A549 (cell line): ENCODE results near the gene FBXO47. TPM values are rescaled to one million over a fixed set of nuclear protein-coding genes. Genes with fewer than 3 reads are reported as not detected.

Source experiments
- ATAC-seq, 2 experiments: fragments of 200-7000 bp in 1 of 2; fragments of >200 bp in 1 of 2; cut with Nextera tagmentation in 1 of 2; cut with Tn5 transposase in 1 of 2; 3 replicates each; pipeline versions ENCODE4 v1.8.0 to v1.9.1; 2018 to 2020; ENCODE audit warnings: mild to moderate bottlenecking in 1 of 2, moderate library complexity in 1 of 2
- CTCF ChIA-PET: fragments of 300-600 bp; sonication (Branson Sonifier 250); formaldehyde crosslinking; extraction: SDS; loops from one replicate; lab custom pipeline; 2021; ENCODE audit warnings: antibody characterized with exemption, inconsistent platforms; lab: Yijun Ruan, JAX
- POLR2A ChIA-PET: fragments of 350-600 bp; formaldehyde crosslinking; extraction: SDS; loops from one replicate; lab custom pipeline; 2021; ENCODE audit warnings: antibody characterized with exemption, inconsistent platforms; lab: Yijun Ruan, JAX
- DNase-seq, 2 experiments: peaks; one replicate each; pipeline versions ENCODE4 v3.0.0 to v3.0.0-alpha.2; 2011 to 2016; ENCODE audit warnings: low read depth in 1 of 2, low spot score in 1 of 2
- FAIRE-seq: peaks from 2 replicates; lab custom pipeline; 2011; peaks lifted over from hg19 to GRCh38; lab: Jason Lieb, UNC
- H3K27ac ChIP-seq, 2 experiments: fragments of >200 bp; sonication (Bioruptor Twin); formaldehyde crosslinking; 3 replicates each; pipeline ENCODE4 v1.5.1; 2016 to 2017
- H3K4me1 ChIP-seq: fragments of >200 bp; sonication (Bioruptor Twin); formaldehyde crosslinking; 3 replicates; pipeline ENCODE4 v1.6.1; 2016
- H3K4me2 ChIP-seq: fragments of >200 bp; sonication (Bioruptor Twin); formaldehyde crosslinking; 3 replicates; pipeline ENCODE4 v1.6.1; 2016
- H3K4me3 ChIP-seq: fragments of >200 bp; sonication (Bioruptor Twin); formaldehyde crosslinking; 3 replicates; pipeline ENCODE4 v1.5.1; 2016
- H3K9me3 ChIP-seq: fragments of >200 bp; sonication (Bioruptor Twin); formaldehyde crosslinking; 3 replicates; pipeline ENCODE4 v1.6.1; 2016
- CEBPB ChIP-seq, 2 experiments: fragments of >200 bp in 1 of 2; sonication (Bioruptor Twin) in 1 of 2; formaldehyde crosslinking in 1 of 2; IDR thresholded peaks; 2 replicates each; pipeline ENCODE4 v1.6.1; 2012 to 2016
- EHF ChIP-seq: fragments of 250-450 bp; sonication (Bioruptor Pico); IDR thresholded peaks from 2 replicates; pipeline ENCODE4 v1.5.0; 2020; ENCODE audit warnings: mild to moderate bottlenecking
- EHMT2 ChIP-seq: fragments of 200-600 bp; sonication (generic); IDR thresholded peaks from 2 replicates; pipeline ENCODE4 v1.6.1; 2016; ENCODE audit warnings: antibody characterized with exemption, low read depth, mild to moderate bottlenecking, moderate library complexity
- ESRRA ChIP-seq: fragments of 150-350 bp; IDR thresholded peaks from 2 replicates; pipeline ENCODE4 v1.6.1; 2014; ENCODE audit warnings: mild to moderate bottlenecking, low read length, borderline replicate concordance
- FOSL2 ChIP-seq, 2 experiments: fragments of 450-650 bp in 1 of 2; fragments of >200 bp in 1 of 2; sonication (Bioruptor Twin) in 1 of 2; formaldehyde crosslinking; IDR thresholded peaks; 2 replicates each; pipeline versions ENCODE4 v1.5.0 to v1.6.1; 2016 to 2020; ENCODE audit warnings: mild to moderate bottlenecking in 1 of 2, moderate library complexity in 1 of 2
- FOXS1 ChIP-seq: fragments of 250-450 bp; sonication (Bioruptor Pico); IDR thresholded peaks from 2 replicates; pipeline ENCODE4 v1.5.0; 2020; ENCODE audit warnings: mild to moderate bottlenecking, moderate library complexity
- GATA3 ChIP-seq: IDR thresholded peaks from 2 replicates; pipeline ENCODE4 v1.6.1; 2012; ENCODE audit warnings: borderline replicate concordance
- HEYL ChIP-seq: fragments of 250-450 bp; sonication (Bioruptor Pico); IDR thresholded peaks from 2 replicates; pipeline ENCODE4 v1.8.0; 2021; ENCODE audit warnings: mild to moderate bottlenecking, moderate library complexity
- HOXB13 ChIP-seq: fragments of 250-450 bp; sonication (Bioruptor Pico); IDR thresholded peaks from 2 replicates; pipeline ENCODE4 v1.5.0; 2020; ENCODE audit warnings: low read depth, mild to moderate bottlenecking, moderate library complexity
- HOXB5 ChIP-seq: fragments of 250-450 bp; sonication (Bioruptor Pico); IDR thresholded peaks from 2 replicates; pipeline ENCODE4 v1.5.0; 2020; ENCODE audit warnings: mild to moderate bottlenecking, moderate library complexity
- JUN ChIP-seq, 2 experiments: fragments of >200 bp; sonication (Bioruptor Twin); formaldehyde crosslinking; IDR thresholded peaks; 2 replicates in 1 of 2; 3 replicates in 1 of 2; pipeline ENCODE4 v1.6.1; 2016 to 2017
- MAFK ChIP-seq: fragments of 450-650 bp; IDR thresholded peaks from 2 replicates; pipeline ENCODE4 v1.6.1; 2014; ENCODE audit not compliant: partially characterized antibody
- MAZ ChIP-seq: fragments of 150-350 bp; IDR thresholded peaks from 2 replicates; pipeline ENCODE4 v1.6.1; 2014; ENCODE audit warnings: antibody characterized with exemption, low read depth, low read length, borderline replicate concordance
- NFE2L2 ChIP-seq: fragments of 150-350 bp; conservative IDR thresholded peaks from 2 replicates; pipeline ENCODE4 v1.6.1; 2014; ENCODE audit warnings: low read length
- NR3C1 ChIP-seq: fragments of >200 bp; sonication (Bioruptor Twin); formaldehyde crosslinking; IDR thresholded peaks from 3 replicates; pipeline ENCODE4 v1.6.1; 2017
- RFX5 ChIP-seq: fragments of 450-650 bp; IDR thresholded peaks from 2 replicates; pipeline ENCODE4 v1.7.1; 2014; ENCODE audit warnings: antibody characterized with exemption, mild to moderate bottlenecking, moderate library complexity
- RNF2 ChIP-seq: fragments of 200-600 bp; sonication (generic); IDR thresholded peaks from 2 replicates; pipeline ENCODE4 v1.6.1; 2016; ENCODE audit warnings: low read depth, mild to moderate bottlenecking, antibody characterized with exemption, moderate library complexity, borderline replicate concordance
- TFCP2L1 ChIP-seq: fragments of 250-450 bp; sonication (Bioruptor Pico); IDR thresholded peaks from 2 replicates; pipeline ENCODE4 v1.5.0; 2021; ENCODE audit warnings: mild to moderate bottlenecking
- TP53 ChIP-seq: fragments of 250-450 bp; sonication (Bioruptor Pico); IDR thresholded peaks from 2 replicates; pipeline ENCODE4 v1.5.0; 2021; ENCODE audit warnings: mild to moderate bottlenecking, moderate library complexity
- ZC3H11A ChIP-seq: fragments of 450-650 bp; IDR thresholded peaks from 2 replicates; pipeline ENCODE4 v1.6.1; 2014; ENCODE audit warnings: antibody characterized with exemption, mild to moderate bottlenecking
- WGBS: methylation state at CpG from one replicate; pipeline ENCODE4 v1.1.6; 2017; ENCODE audit errors: missing lambda C conversion rate; 5-methylcytosine and 5-hydroxymethylcytosine counted together
- polyA plus RNA-seq, 4 experiments: library from polyadenylated mRNA; depleted of rRNA in 3 of 4; stranded (reverse); fragments of >200 nt; fragmentation: RNase III in 1 of 4; extraction: RNeasy Plus Mini Kit Qiagen cat#74134 plus additional on column Dnase treatment in 1 of 4; gene quantifications; 2 replicates in 3 of 4; 3 replicates in 1 of 4; pipeline ENCODE4 v1.2.3, GENCODE V29; 2011 to 2017
- TF ChIP-seq, protein P1 (sequence below): fragments of 250-450 bp; sonication (Bioruptor Pico); IDR thresholded peaks from 2 replicates; pipeline ENCODE4 v1.5.0; 2020; ENCODE audit warnings: low read depth, mild to moderate bottlenecking, moderate library complexity
- TF ChIP-seq, protein P2 (sequence below): IDR thresholded peaks from 2 replicates; pipeline ENCODE4 v1.6.1; 2012
- TF ChIP-seq, protein P3 (sequence below): fragments of 450-650 bp; IDR thresholded peaks from 2 replicates; pipeline ENCODE4 v1.6.1; 2014; ENCODE audit warnings: antibody characterized with exemption

FBXO47 gene
- polyA plus RNA-seq, 2 of the 4 experiments (the other 2 are of a cell fraction) = 0.04 TPM; not detected in 1

GRCh38 chr17:39015546-39015935 is 48.3 kb upstream of the FBXO47 start (continued):
- TF ChIP-seq TFCP2L1 (CRISPR knock-in tag) (no peak), ESRRA (no peak), NFE2L2 (no peak)
- TF ChIP-seq, protein P1, sequence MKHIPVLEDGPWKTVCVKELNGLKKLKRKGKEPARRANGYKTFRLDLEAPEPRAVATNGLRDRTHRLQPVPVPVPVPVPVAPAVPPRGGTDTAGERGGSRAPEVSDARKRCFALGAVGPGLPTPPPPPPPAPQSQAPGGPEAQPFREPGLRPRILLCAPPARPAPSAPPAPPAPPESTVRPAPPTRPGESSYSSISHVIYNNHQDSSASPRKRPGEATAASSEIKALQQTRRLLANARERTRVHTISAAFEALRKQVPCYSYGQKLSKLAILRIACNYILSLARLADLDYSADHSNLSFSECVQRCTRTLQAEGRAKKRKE (CRISPR knock-in tag) = no peak

- TF ChIP-seq CEBPB (IDR thresholded peaks at IDR 0.05) (peak in 1 of 2 experiments; percentile 67; a peak in 1 of 4 replicates), MAFK (no peak)
- CTCF ChIA-PET = interaction anchor here (0.9 to 2.6 kb wide), 5 partner anchors 14 to 138 kb away, joined by 3 to 12 read pairs (median 4); no protein-coding TSS in a partner anchor
- DNase-seq = peak in 1 of 2 experiments; percentile 46
- Histone ChIP-seq H3K9me3 (no peaks in the 10 kb centered on the region), H3K4me3 (no peak overlapping the region), H3K27ac (peak overlapping the region; percentile 59 to 79), H3K4me1 (peaks cover 18% of the 10 kb centered on the region), H3K4me2 (peak overlapping the region; percentile 26; the same call in 2 of the 3 replicates)
- POLR2A ChIA-PET = no interaction called here
- no peak for FAIRE-seq
- WGBS = 90% methylated on average over 13 of the region's 13 CpGs
- no peak; a peak in 1 of 6 replicates for ATAC-seq
Observed at GRCh38 chr17:39014795-39015545, 47.8 kb upstream of the FBXO47 start.

- Histone ChIP-seq H3K4me3 (no peak overlapping the region), H3K4me2 (peak overlapping the region; percentile 26; the same call in 2 of the 3 replicates), H3K27ac (peak overlapping the region; percentile 59 to 79), H3K4me1 (peaks cover 18% of the 10 kb centered on the region), H3K9me3 (no peaks in the 10 kb centered on the region)
- peak in 1 of 2 experiments; percentile 51 for DNase-seq
- TF ChIP-seq ESRRA (no peak), MAZ (no peak), NFE2L2 (peak; percentile 46; the same call in 1 of the 2 replicates), FOXS1 (CRISPR knock-in tag) (0 out of 2 replicates have a peak, but pooled peaks have one; percentile 25), RFX5 (no peak), HEYL (CRISPR knock-in tag) (no peak; the same call in 1 of the 2 replicates), ZC3H11A (no peak), HOXB5 (CRISPR knock-in tag) (0 out of 2 replicates have a peak, but pooled peaks have one; percentile 29), JUN (IDR thresholded peaks at IDR 0.05) (no peak), MAFK (peak; percentile 86), TP53 (CRISPR knock-in tag) (no peak), TFCP2L1 (CRISPR knock-in tag) (no peak), NR3C1 (no peak), HOXB13 (CRISPR knock-in tag) (peak; percentile 74; the same call in 1 of the 2 replicates), FOSL2 (IDR thresholded peaks at IDR 0.05) (no peak), FOSL2 (CRISPR knock-in tag; IDR thresholded peaks at IDR 0.05) (peak; percentile 39; the same call in 1 of the 2 replicates), GATA3 (no peak), EHMT2 (no peak), EHF (CRISPR knock-in tag) (0 out of 2 replicates have a peak, but pooled peaks have one; percentile 27), RNF2 (no peak)
- TF ChIP-seq, protein P2, sequence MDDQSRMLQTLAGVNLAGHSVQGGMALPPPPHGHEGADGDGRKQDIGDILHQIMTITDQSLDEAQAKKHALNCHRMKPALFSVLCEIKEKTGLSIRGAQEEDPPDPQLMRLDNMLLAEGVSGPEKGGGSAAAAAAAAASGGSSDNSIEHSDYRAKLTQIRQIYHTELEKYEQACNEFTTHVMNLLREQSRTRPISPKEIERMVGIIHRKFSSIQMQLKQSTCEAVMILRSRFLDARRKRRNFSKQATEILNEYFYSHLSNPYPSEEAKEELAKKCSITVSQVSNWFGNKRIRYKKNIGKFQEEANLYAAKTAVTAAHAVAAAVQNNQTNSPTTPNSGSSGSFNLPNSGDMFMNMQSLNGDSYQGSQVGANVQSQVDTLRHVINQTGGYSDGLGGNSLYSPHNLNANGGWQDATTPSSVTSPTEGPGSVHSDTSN = no peak
- TF ChIP-seq, protein P3, sequence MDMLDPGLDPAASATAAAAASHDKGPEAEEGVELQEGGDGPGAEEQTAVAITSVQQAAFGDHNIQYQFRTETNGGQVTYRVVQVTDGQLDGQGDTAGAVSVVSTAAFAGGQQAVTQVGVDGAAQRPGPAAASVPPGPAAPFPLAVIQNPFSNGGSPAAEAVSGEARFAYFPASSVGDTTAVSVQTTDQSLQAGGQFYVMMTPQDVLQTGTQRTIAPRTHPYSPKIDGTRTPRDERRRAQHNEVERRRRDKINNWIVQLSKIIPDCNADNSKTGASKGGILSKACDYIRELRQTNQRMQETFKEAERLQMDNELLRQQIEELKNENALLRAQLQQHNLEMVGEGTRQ = 0 out of 2 replicates have a peak, but pooled peaks have one; percentile 18
- FAIRE-seq = no peak
- CTCF ChIA-PET = interaction anchor here (0.6 to 2.6 kb wide), 6 partner anchors 11 to 139 kb away, joined by 3 to 12 read pairs (median 4); no protein-coding TSS in a partner anchor
- 58% methylated on average over 4 of the region's 4 CpGs for WGBS
- ATAC-seq = peak in 1 of 2 experiments; percentile 48; a peak in 2 of 6 replicates
- POLR2A ChIA-PET = no interaction called here
Observed at GRCh38 chr17:39014044-39014794, 47.0 kb upstream of the FBXO47 start.
